ENCODE measurements around the gene SCAF4. TPM values are rescaled to one million over a fixed set of nuclear protein-coding genes. Genes with fewer than 3 reads are reported as not detected.

SCAF4 gene
- total and polyA plus RNA-seq, 9 of the 15 experiments (the other 6 are each of a cell fraction or from before 2014, with no cell fraction given): 2.3 to 55.7 (median 17.2) TPM

- TF ChIP-seq ID3 (CRISPR knock-in tag; IDR thresholded peaks at IDR 0.05): no peak
- TF ChIP-seq ID3 (tag; IDR thresholded peaks at IDR 0.05): 0 out of 2 replicates have a peak, but pooled peaks have one; percentile 28
- TF ChIP-seq SAFB2 (IDR thresholded peaks at IDR 0.05; ENCODE audit: borderline replicate concordance, low read depth, low read length, severe bottlenecking): no peak
- TF ChIP-seq RB1 (IDR thresholded peaks at IDR 0.05; ENCODE audit: low read depth): peak; percentile 100
- no peak for TF ChIP-seq NCOA6 (IDR thresholded peaks at IDR 0.05)
- TF ChIP-seq GATAD2B (IDR thresholded peaks at IDR 0.05; ENCODE audit: borderline replicate concordance): peak; percentile 50; the same call in 1 of the 2 replicates
- peak; percentile 26; the same call in 1 of the 2 replicates for TF ChIP-seq MTA3 (IDR thresholded peaks at IDR 0.05; ENCODE audit: borderline replicate concordance)
- peak; percentile 86; the same call in 1 of the 2 replicates for TF ChIP-seq GTF2F1 (IDR thresholded peaks at IDR 0.05; ENCODE audit: low read depth, low read length)
- TF ChIP-seq EP400 (IDR thresholded peaks at IDR 0.05): peak; percentile 67
- peak; percentile 49; the same call in 1 of the 2 replicates for TF ChIP-seq TFAP4 (CRISPR knock-in tag; IDR thresholded peaks at IDR 0.05; ENCODE audit: borderline replicate concordance)
- TF ChIP-seq PHB2 (IDR thresholded peaks at IDR 0.05; ENCODE audit: low read depth): no peak
- peak; percentile 89; the same call in 1 of the 2 replicates for TF ChIP-seq ZNF395 (CRISPR knock-in tag; IDR thresholded peaks at IDR 0.05)
- TF ChIP-seq CAMTA2 (CRISPR knock-in tag; conservative IDR thresholded peaks at IDR 0.05): 0 out of 2 replicates have a peak, but pooled peaks have one; percentile 66
- 0 out of 2 replicates have a peak, but pooled peaks have one; percentile 20 for TF ChIP-seq ZKSCAN1 (IDR thresholded peaks at IDR 0.05; ENCODE audit: low read depth, low read length)
- no peak for TF ChIP-seq RNF2 (IDR thresholded peaks at IDR 0.05)
- 0 out of 2 replicates have a peak, but pooled peaks have one; percentile 26 for TF ChIP-seq FOXP1 (CRISPR knock-in tag; IDR thresholded peaks at IDR 0.05)
- TF ChIP-seq NFYB (IDR thresholded peaks at IDR 0.05; ENCODE audit: extremely low read depth, insufficient read length): no peak
- no peak for TF ChIP-seq NR2C2 (CRISPR knock-in tag; IDR thresholded peaks at IDR 0.05)
- peak; percentile 58; the same call in 1 of the 2 replicates for TF ChIP-seq NR2C2 (tag; IDR thresholded peaks at IDR 0.05)
- no peak for TF ChIP-seq ZNF280A (IDR thresholded peaks at IDR 0.05; ENCODE audit: low read depth, partially characterized antibody)
- TF ChIP-seq ATF6 (CRISPR knock-in tag; IDR thresholded peaks at IDR 0.05): 0 out of 2 replicates have a peak, but pooled peaks have one; percentile 2
- no peak for TF ChIP-seq ZNF717 (CRISPR knock-in tag; IDR thresholded peaks at IDR 0.05)
Measured at GRCh38 chr21:31731857-31732596, at the start of gene SCAF4 (continued).

All from K562 (cell line).